ENCODE data around the gene MTCL3.

MTCL3 gene

GRCh38 chr6:127486934-127487333 lies 32.2 kb downstream of the MTCL3 start:
- intact Hi-C loops (cut with micrococcal nuclease), result no loop called here
- ChIA-PET RAD21 (ENCODE audit: low non-redundant PET in 1 of 2, low total read pairs in 2 of 2, uncharacterized antibody in 2 of 2, unreplicated experiment in 2 of 2) (no interaction called here), CTCF (no interaction called here), POLR2A (no interaction called here)
- H3K27me3 ChIP-seq (ENCODE audit: insufficient read depth, low read length), result no peaks in the 10 kb centered on the region
- no peak overlapping the region for H3K4me2 ChIP-seq (ENCODE audit: low read length)
- H3K9ac ChIP-seq (ENCODE audit: low read length), result no peak overlapping the region
- no peak overlapping the region for H2AFZ ChIP-seq (ENCODE audit: low read depth, low read length, poor library complexity, severe bottlenecking)
- H3K4me1 ChIP-seq (ENCODE audit: control insufficient read depth in 1 of 2, insufficient read depth in 2 of 2, low read length in 2 of 2), result peaks cover 0 to 5% of the 10 kb centered on the region in 2 experiments; a peak in 1 of 4 replicates
- BruUV-seq (replicated peaks), result no TSS peak
- TF ChIP-seq SRF (IDR thresholded peaks at IDR 0.05; ENCODE audit: low read depth) (no peak), CEBPB (IDR thresholded peaks at IDR 0.05; ENCODE audit: low read depth) (no peak), EZH2 (IDR thresholded peaks at IDR 0.05) (no peak), POLR2AphosphoS5 (IDR thresholded peaks at IDR 0.05; ENCODE audit: low read depth, low read length) (no peak), POLR2A (IDR thresholded peaks at IDR 0.05; ENCODE audit: borderline replicate concordance, extremely low read depth, insufficient read depth, insufficient read length) (no peak), ATF3 (IDR thresholded peaks at IDR 0.05) (no peak), ZNF274 (IDR thresholded peaks at IDR 0.05; ENCODE audit: low read depth, low read length) (no peak), ZFX (IDR thresholded peaks at IDR 0.05) (no peak), SP1 (IDR thresholded peaks at IDR 0.05; ENCODE audit: low read depth) (no peak)
- TF ChIP-seq, protein P1, sequence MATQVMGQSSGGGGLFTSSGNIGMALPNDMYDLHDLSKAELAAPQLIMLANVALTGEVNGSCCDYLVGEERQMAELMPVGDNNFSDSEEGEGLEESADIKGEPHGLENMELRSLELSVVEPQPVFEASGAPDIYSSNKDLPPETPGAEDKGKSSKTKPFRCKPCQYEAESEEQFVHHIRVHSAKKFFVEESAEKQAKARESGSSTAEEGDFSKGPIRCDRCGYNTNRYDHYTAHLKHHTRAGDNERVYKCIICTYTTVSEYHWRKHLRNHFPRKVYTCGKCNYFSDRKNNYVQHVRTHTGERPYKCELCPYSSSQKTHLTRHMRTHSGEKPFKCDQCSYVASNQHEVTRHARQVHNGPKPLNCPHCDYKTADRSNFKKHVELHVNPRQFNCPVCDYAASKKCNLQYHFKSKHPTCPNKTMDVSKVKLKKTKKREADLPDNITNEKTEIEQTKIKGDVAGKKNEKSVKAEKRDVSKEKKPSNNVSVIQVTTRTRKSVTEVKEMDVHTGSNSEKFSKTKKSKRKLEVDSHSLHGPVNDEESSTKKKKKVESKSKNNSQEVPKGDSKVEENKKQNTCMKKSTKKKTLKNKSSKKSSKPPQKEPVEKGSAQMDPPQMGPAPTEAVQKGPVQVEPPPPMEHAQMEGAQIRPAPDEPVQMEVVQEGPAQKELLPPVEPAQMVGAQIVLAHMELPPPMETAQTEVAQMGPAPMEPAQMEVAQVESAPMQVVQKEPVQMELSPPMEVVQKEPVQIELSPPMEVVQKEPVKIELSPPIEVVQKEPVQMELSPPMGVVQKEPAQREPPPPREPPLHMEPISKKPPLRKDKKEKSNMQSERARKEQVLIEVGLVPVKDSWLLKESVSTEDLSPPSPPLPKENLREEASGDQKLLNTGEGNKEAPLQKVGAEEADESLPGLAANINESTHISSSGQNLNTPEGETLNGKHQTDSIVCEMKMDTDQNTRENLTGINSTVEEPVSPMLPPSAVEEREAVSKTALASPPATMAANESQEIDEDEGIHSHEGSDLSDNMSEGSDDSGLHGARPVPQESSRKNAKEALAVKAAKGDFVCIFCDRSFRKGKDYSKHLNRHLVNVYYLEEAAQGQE (IDR thresholded peaks at IDR 0.05; ENCODE audit: low read depth), result no peak
- no peaks in the 10 kb centered on the region for H4K20me1 ChIP-seq (ENCODE audit: insufficient read depth)
- ATAC-seq (no peak), DNase-seq (ENCODE audit: low read depth, low spot score) (no peak)
- H3K9me2 ChIP-seq (ENCODE audit: insufficient read depth), result no peaks in the 10 kb centered on the region
- H3K4me3 ChIP-seq (replicated peaks in 1 of 2; ENCODE audit: low read depth in 1 of 2, low read length in 2 of 2), result no peak overlapping the region
- H3K9me3 ChIP-seq (ENCODE audit: control insufficient read depth in 1 of 2, insufficient read depth in 1 of 2, low read depth in 1 of 2, low read length in 2 of 2), result no peaks in the 10 kb centered on the region
- no peaks in the 10 kb centered on the region for H3K79me2 ChIP-seq (ENCODE audit: insufficient read depth, low read length)
- H3K36me3 ChIP-seq (ENCODE audit: control insufficient read depth in 1 of 2, insufficient read depth in 2 of 2, low read length in 2 of 2), result no peaks in the 10 kb centered on the region
- H3K27ac ChIP-seq (ENCODE audit: low read depth, low read length), result no peak overlapping the region
